Keratinocyte (primary cell): ENCODE data around the gene LIG4. TPM values are rescaled to one million over a fixed set of nuclear protein-coding genes. Genes with fewer than 3 reads are reported as not detected.

Experiments
- DNase-seq: peaks from one replicate; pipeline ENCODE4 v3.0.0-alpha.2; 2011; ENCODE audit warnings: low read depth, missing footprints, low spot score
- FAIRE-seq: peaks from 2 replicates; lab custom pipeline; 2011; peaks lifted over from hg19 to GRCh38; lab: Jason Lieb, UNC
- H2AFZ ChIP-seq: 2 replicates; pipeline ENCODE4 v1.6.0; 2012; ENCODE audit warnings: low read length, control low read depth, inconsistent platforms; ENCODE audit not compliant: control insufficient read depth
- H3K27ac ChIP-seq: 2 replicates; pipeline ENCODE4 v1.5.1; 2011; ENCODE audit warnings: low read length; ENCODE audit not compliant: control insufficient read depth, insufficient read depth
- H3K27me3 ChIP-seq: 3 replicates; pipeline ENCODE4 v1.6.0; 2011; ENCODE audit warnings: low read length; ENCODE audit not compliant: control insufficient read depth, insufficient read depth; ENCODE audit errors: extremely low read depth
- H3K36me3 ChIP-seq, 2 experiments: 2 replicates in 1 of 2; 3 replicates in 1 of 2; pipeline ENCODE4 v1.5.1; 2011; ENCODE audit warnings: low read length in 2 of 2, mild to moderate bottlenecking in 1 of 2; ENCODE audit not compliant: control insufficient read depth in 2 of 2, insufficient read depth in 2 of 2; ENCODE audit errors: extremely low read depth in 1 of 2
- H3K4me1 ChIP-seq: 3 replicates; pipeline ENCODE4 v1.5.1; 2011; ENCODE audit warnings: low read length; ENCODE audit not compliant: control insufficient read depth, insufficient read depth; ENCODE audit errors: extremely low read depth
- H3K4me2 ChIP-seq: 3 replicates; pipeline ENCODE4 v1.6.0; 2011; ENCODE audit warnings: low read depth, low read length; ENCODE audit not compliant: control insufficient read depth, insufficient read depth; ENCODE audit errors: extremely low read depth
- H3K4me3 ChIP-seq, 3 experiments: fragments of 200-600 bp in 1 of 3; sonication (generic) in 1 of 3; 2 replicates in 2 of 3; 3 replicates in 1 of 3; pipeline ENCODE4 v1.5.1; 2011 to 2016; ENCODE audit warnings: low read length in 3 of 3, mild to moderate bottlenecking in 3 of 3, control low read depth in 2 of 3, inconsistent platforms in 1 of 3, low read depth in 1 of 3, mixed read lengths in 1 of 3, mixed run types in 1 of 3, moderate library complexity in 1 of 3; ENCODE audit not compliant: control insufficient read depth in 2 of 3, insufficient read depth in 2 of 3; ENCODE audit errors: extremely low read depth in 1 of 3
- H3K79me2 ChIP-seq: 2 replicates; pipeline ENCODE4 v1.6.0; 2012; ENCODE audit warnings: low read length; ENCODE audit not compliant: control insufficient read depth, insufficient read depth
- H3K9ac ChIP-seq: 3 replicates; pipeline ENCODE4 v1.6.0; 2011; ENCODE audit warnings: low read length; ENCODE audit not compliant: control insufficient read depth, insufficient read depth; ENCODE audit errors: extremely low read depth
- H3K9me1 ChIP-seq: 3 replicates; pipeline ENCODE4 v1.6.0; 2011; ENCODE audit warnings: low read length; ENCODE audit not compliant: control insufficient read depth, insufficient read depth; ENCODE audit errors: extremely low read depth
- H3K9me3 ChIP-seq: 2 replicates; pipeline ENCODE4 v1.5.1; 2012; ENCODE audit warnings: low read depth, low read length; ENCODE audit not compliant: control insufficient read depth
- H4K20me1 ChIP-seq: 3 replicates; pipeline ENCODE4 v1.6.0; 2011; ENCODE audit warnings: low read length; ENCODE audit not compliant: control insufficient read depth, insufficient read depth; ENCODE audit errors: extremely low read depth
- CTCF ChIP-seq, 3 experiments: IDR thresholded peaks in 1 of 3; conservative IDR thresholded peaks in 1 of 3; optimal IDR thresholded peaks in 1 of 3; 2 replicates in 2 of 3; 3 replicates in 1 of 3; pipeline versions ENCODE3 to v1.5.1; 2011; ENCODE audit warnings: low read length in 3 of 3, mild to moderate bottlenecking in 3 of 3, moderate library complexity in 2 of 3, control low read depth in 1 of 3, inconsistent platforms in 1 of 3; ENCODE audit not compliant: insufficient read depth in 2 of 3; ENCODE audit errors: extremely low read depth in 1 of 3
- EZH2 ChIP-seq: IDR thresholded peaks from one replicate; pipeline ENCODE4 v1.6.1; 2012; ENCODE audit warnings: inconsistent platforms, mild to moderate bottlenecking, low read length, moderate library complexity
- dilution Hi-C: fragments of 300-500 bp; cut with MboI; formaldehyde crosslinking; loops from one replicate; pipeline ENCODE4 v1.7.0; 2020; ENCODE audit warnings: low sequenced_read_pairs; ENCODE audit not compliant: extremely low pct_ligation_motif_present
- polyA plus RNA-seq, 5 experiments: library from polyadenylated mRNA; depleted of rRNA in 3 of 5; stranded (reverse) in 3 of 5; stranded (forward) in 1 of 5; unstranded in 1 of 5; fragments of >200 nt; gene quantifications; 1 replicate in 1 of 5; 2 replicates in 3 of 5; 3 replicates in 1 of 5; pipeline versions ENCODE4 v1.2.1 to v1.2.3, GENCODE V29; 2011 to 2012; ENCODE audit warnings: missing spikeins in 2 of 5, low read depth in 1 of 5, low replicate concordance in 1 of 5

Gene LIG4
- polyA plus RNA-seq, 1 donor (not counting 4 experiments of a cell fraction or from before 2014, with no cell fraction given): 16.8 TPM

GRCh38 chr13:108193806-108194205, 21.5 kb downstream of the LIG4 start:
- peaks cover 11% of the 10 kb centered on the region for H3K9me3 ChIP-seq
- dilution Hi-C loops: no loop called here
- peaks cover 13% of the 10 kb centered on the region for H3K4me1 ChIP-seq
- no peaks in the 10 kb centered on the region for H3K27me3 ChIP-seq
- H3K36me3 ChIP-seq: no peaks in the 10 kb centered on the region
- H3K4me2 ChIP-seq: peak overlapping the region; percentile 63
- peak overlapping the region; percentile 26 for H3K27ac ChIP-seq
- peak; percentile 54 for DNase-seq
- H2AFZ ChIP-seq: peak overlapping the region; percentile 36
- FAIRE-seq: peak; percentile 79
- no peaks in the 10 kb centered on the region for H3K9me1 ChIP-seq
- no peaks in the 10 kb centered on the region for H4K20me1 ChIP-seq
- H3K9ac ChIP-seq: no peak overlapping the region
- no peak for TF ChIP-seq CTCF (optimal IDR thresholded peaks at IDR 0.05 in 1 of 3, IDR thresholded peaks at IDR 0.05 in 1 of 3, conservative IDR thresholded peaks at IDR 0.05 in 1 of 3; ENCODE audit: extremely low read depth in 1 of 3, insufficient read depth in 2 of 3, low read length in 3 of 3)
- no peak for TF ChIP-seq EZH2
- peak overlapping the region in 1 of 3 experiments; percentile 16 for H3K4me3 ChIP-seq
- H3K79me2 ChIP-seq: no peaks in the 10 kb centered on the region

GRCh38 chr13:108190897-108191296, 24.4 kb downstream of the LIG4 start:
- H3K36me3 ChIP-seq: no peaks in the 10 kb centered on the region
- TF ChIP-seq CTCF (optimal IDR thresholded peaks at IDR 0.05 in 1 of 3, IDR thresholded peaks at IDR 0.05 in 1 of 3, conservative IDR thresholded peaks at IDR 0.05 in 1 of 3; ENCODE audit: extremely low read depth in 1 of 3, insufficient read depth in 2 of 3, low read length in 3 of 3) (no peak), EZH2 (no peak)
- H4K20me1 ChIP-seq: no peaks in the 10 kb centered on the region
- no peak overlapping the region for H3K4me2 ChIP-seq
- H3K9ac ChIP-seq: no peak overlapping the region
- no peak overlapping the region for H3K27ac ChIP-seq
- H3K9me1 ChIP-seq: no peaks in the 10 kb centered on the region
- no peak overlapping the region for H3K4me3 ChIP-seq
- H3K9me3 ChIP-seq: peaks cover 11% of the 10 kb centered on the region
- dilution Hi-C loops: no loop called here
- H2AFZ ChIP-seq: no peak overlapping the region
- no peaks in the 10 kb centered on the region for H3K79me2 ChIP-seq
- no peak for FAIRE-seq
- DNase-seq: no peak
- peaks cover 13% of the 10 kb centered on the region for H3K4me1 ChIP-seq
- no peaks in the 10 kb centered on the region for H3K27me3 ChIP-seq
